NOMO-1 (cell line): ENCODE results near the gene CMSS1.
A peak's percentile ranks its signal among the peaks of the same experiment; 100 is the strongest.
"Not testable (repeated sequence)": the region's sequence is repeated elsewhere in the genome, so short reads cannot be mapped to it uniquely, and the experiment has no call there.

Experiments used
- DNase-seq, 2 experiments: peaks; one replicate each; lab custom pipeline; 2025; ENCODE audit not compliant: unreplicated experiment in 2 of 2; lab: John Stamatoyannopoulos, UW

CMSS1 gene

DNA sequence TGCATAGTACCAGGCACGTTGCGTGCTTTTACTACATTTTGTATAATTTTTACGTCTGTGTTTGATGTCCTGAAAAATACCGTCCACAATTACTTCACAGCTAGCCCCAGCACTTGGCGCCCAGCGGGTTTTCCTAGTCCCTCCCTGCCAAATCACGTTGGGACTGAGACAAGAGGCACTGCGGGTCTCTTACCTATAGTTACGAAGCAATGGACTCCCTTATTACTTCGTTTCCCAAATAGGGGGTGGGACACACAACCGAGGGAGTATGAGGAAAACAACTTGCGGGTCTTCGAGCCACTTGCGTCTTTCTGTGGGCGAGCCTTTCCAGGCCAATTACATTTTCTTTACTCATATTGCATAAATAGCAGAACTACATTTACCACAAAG is 620 bp upstream of the CMSS1 start:
- no peak for DNase-seq

DNA sequence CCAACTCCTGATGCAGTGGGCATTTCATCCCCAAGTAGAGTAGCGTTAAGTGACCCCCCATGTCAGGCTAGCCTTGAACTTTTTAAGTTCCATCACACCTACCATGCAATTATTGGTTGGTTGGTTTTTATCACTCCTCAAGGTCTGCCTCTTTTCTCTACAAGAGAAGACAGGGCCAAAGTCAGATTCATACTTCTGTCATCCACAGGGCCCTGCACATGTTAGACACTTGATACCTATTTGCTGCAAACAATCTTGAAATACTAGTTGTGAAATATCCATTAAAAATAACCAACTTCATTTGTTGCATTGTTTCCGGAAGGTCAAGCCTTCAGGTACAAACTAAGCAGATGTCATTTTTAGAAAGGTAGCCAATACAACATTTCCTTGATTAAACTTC is 1.2 kb downstream of the CMSS1 start:
- DNase-seq, result no peak

DNA sequence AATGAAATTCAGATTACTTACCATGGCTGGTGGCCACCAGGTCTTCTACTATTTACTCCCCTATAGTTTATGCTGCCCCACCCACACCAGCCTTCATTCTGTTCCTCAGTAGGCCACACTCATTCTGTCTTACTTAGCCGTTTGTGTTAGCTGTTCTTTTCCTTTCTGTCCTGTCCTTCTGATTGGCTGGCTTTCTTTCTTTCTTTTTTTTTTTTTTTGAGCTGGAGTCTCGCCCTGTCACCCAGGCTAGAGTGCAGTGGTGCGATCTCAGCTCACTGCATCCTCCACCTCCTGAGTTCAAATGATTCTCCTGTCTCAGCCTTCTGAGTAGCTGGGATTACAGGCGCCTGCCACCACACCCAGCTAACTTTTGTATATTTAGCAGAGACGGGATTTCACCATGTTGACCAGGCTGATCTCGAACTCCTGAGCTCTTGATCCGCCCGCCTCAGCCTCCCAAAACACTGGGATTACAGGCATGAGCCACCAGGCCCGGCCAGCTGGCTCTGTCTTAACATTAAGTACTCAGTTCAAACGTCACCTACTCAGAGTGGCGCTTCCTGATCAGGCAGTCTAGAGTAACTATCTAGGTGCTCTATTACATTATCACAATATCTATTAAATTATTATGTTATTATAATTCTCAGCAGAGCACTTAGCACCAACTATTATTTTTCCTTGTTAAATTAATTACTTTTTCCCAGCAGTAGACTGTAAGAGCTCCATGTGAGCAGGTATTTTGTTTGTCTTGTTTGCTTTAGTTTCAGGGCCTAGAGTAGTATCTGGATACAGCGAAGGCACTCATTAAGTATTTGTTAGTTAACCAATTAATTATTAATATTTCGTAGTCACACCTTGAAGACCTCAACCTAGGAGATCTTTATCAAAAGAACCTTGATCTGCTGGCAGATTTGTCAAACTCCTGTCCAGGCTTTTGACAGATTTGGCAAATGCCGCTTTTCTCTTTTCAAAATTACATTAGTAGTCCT is 6.4 kb downstream of the CMSS1 start:
- DNase-seq, result no peak

DNA sequence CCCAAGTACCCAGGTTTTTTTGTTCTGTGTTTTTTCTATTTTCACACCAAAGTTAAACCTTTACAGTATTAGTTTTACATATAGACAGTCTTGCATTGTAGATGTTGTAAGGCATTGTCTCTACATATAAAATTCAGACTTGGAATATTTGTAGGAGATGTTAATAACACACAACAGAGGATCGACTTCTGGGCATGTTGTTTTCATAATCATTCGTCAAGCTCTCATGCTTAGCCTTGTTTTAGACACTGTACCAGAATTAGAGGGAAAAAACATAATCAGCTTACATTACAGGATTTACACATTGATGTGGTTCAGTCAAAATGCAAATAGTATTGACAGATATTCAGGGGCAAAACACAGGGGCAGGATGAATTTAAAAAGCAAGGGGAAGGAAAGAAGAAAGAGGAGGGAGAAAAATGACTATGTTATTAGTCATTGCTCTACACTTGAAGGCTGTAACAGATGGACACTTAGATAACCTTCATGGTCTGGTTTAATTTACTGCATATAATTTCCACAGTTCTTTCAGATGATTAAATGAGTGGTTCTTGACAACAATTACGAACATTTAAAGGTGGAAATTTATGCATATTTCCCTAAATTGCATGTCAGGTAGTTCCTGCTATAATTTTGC is 7.5 kb downstream of the CMSS1 start:
- no peak for DNase-seq

DNA sequence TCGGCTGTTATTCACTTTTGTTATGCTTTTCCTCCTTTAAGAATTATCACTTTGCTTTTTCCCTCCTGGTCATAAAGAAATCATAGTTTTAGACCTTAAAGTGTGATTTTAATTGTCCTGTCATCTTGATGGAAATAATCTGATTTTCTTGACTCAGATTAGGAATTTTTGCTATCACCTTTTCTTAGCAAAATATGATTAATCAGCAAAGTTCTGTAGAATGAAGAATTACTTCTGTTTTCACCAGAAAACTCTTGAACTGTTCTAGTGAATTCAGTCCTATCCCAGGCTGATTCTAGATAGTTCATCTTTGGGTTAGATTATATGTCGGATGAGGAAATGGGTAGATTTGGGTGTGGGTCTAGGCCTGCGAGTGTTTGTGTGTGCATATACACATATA is 12.2 kb downstream of the CMSS1 start:
- DNase-seq, result no peak

DNA sequence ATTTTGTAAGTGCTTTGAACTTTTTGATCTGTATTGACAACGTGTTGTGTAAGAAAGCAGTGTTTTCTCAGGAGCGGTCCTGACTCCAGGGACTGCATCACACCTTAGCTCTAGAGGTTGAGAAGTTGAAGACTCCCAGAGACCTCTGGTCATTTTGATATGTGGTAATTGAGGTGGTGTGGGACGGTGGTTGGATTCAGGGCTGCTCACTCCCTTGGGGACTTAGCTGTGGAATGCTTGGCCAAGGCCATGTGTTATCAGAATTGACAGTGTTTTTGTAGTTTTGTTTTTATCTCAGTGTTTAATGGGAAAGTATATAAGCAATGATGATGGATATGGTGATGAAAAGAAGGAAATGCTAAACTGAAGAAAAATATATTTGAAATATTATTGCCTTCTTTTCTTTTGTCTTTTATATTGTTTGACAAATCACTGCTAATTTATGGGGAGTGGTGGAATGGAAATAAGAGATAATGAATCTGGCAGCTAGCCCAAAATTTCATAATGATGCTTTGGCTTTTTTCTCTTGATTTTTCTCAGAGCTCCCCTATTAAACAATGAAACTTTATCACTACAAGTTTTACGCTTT is 16.0 kb downstream of the CMSS1 start:
- no peak for DNase-seq

DNA sequence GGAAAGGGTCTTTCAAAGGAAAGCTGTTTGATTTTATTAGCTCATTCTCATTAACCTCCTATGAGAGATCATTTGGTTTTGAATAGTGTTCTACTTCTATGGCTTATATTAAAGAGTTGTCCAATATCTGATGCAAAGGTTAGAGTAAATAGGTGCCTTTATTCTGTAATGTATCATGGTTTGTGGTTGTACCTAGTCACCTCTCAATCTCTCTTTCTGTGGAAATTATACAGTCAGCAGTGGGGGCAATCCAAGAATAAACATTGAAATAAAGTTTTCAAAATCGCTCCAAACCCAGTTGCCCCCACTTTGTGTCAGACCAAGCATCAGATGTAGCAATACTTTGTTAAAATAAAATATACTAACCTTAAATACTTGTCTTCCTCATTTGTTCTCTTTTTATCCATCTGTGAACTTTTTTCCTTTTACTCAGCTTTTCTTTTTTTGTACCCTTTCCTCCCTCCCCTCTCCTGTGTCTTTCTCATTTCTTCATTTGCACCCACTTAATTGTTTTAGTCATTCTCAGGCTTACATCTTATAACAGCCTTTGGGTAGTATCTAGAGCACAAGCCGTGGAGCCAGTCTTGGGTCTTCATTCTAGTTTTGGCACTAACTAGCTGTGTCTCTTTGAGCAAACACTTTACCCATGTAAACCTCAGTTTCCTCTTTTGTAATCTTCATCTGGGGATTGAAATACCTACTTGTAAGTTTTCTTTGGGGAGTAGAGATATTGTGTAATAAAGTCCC is 16.7 kb downstream of the CMSS1 start:
- DNase-seq, result no peak

DNA sequence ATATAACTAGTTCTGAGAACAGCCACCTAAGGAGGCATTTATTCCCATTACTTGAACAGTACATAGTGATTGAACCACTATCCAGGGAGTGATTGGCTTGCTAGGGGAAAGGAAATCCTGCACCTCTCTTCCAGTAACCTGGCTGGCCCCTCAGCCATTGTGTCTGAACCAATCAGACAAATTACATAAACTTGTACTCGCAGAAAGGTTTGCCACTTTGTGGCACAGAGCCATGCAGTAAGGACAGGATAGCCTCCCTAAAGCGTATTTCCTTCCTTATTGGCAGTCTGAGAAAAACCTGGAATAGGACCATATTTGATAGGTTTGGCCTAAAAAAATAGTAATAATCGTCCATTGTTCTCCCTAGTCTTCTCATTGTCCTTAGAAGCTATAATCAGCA is 19.0 kb downstream of the CMSS1 start:
- no peak for DNase-seq

DNA sequence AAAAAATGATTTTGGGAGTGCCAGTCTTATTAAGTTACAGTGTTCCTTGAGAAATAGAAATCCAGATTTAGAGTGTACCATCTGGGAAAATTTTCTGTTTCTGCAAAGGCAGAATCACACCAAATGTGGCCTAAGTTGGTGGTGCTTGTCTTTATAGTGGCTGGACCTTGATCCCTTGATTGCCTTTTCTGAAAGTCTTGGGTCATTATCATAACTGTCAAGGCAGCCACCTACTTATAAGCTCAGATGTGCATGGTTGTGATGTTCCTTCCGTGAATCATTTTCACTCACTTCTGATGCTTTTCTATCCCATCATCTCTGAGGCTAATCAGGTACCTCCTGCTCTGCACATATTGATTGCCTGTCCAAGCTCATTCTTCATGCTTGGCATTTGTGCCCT is 20.1 kb downstream of the CMSS1 start:
- DNase-seq, result no peak

DNA sequence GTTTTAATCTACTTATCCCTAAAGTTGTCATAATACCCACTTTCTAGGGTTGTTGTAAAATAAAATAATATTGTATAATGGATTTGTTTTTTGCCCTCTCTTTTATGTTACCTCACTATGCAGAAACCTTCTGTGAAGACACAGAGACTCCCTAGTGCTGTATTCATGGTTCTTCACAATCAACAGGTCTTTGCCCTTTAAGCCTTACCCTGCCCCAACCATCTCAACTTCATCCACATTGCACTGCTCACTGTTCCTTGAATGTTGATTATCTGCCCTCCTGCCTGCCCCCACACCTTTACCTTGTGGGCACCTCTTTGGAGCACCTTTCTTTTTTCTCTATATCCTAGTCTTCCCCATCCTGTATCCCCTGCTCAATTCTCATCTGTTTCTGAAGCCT is 21.1 kb downstream of the CMSS1 start:
- DNase-seq, result no peak

DNA sequence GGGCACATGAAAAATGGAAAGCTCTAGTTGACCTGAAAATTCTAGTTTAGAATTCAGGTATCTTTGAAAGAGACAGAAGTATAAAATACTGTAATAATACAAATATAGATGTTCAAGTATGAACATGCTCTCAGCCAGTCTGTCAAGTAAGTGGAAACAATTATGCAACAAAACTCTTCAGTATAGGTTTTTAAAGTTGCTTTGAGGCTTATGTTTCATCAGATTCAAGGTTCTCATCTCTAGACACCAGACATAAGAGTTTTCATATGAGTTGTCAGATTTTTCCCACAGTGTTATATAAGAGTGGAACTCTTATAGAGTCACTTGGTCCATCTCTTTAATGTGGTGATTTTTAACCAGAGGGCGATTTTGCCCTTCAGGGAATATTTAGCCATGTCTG is 22.0 kb downstream of the CMSS1 start:
- DNase-seq, result no peak

DNA sequence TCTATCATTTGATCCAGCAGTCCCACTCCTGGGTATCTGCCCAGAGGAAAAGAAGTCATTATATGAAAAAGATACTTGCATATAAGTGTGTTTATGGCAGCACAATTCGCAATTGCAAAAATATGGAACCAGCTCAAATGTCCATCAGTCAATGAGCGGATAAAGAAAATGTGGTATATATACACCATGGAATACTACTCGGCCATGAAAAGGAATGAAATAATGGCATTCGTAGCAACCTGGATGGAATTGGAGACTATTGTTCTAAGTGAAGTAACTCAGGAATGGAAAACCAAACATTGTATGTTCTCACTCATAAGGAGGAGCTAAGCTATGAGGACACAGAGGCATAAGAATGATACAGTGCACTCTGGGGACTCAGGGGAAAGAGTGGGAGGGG is 24.3 kb downstream of the CMSS1 start:
- not testable (repeated sequence) for DNase-seq

DNA sequence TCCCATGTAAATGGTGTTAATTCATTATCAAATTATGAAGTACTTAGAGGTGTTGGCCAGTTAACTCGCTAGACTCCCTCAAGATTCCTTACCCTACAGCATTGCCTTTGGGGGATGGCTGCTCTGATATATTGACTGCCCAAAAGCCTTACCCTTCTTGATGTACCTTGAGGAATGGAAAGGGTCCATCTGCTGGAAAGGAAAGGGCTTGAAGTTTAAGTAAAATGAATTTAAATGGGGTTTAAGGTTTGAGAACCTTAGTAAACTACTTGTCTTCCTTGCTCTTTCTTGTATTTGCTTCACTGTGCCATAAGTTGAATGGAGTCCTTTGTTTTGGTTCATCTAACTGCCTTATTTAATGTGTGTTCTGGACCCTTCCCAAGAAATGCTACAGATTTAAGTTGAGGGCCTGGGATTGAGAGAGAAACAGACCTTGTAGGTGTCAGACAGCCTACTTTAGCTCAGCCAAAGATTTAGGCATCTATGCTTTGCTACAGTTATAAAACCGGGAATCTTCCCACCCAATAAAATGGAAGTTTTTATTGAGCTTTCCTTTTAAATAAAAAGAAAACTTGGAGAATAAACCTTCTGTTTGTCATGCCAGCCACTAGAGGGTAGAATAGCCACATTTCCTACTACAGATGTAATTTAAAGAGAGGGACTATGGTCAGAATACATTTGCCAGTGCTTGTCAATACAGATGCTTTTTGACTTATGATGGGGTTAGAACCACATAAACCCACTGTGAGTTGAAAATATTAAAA is 25.3 kb downstream of the CMSS1 start:
- peak; percentile 5 to 37 for DNase-seq

DNA sequence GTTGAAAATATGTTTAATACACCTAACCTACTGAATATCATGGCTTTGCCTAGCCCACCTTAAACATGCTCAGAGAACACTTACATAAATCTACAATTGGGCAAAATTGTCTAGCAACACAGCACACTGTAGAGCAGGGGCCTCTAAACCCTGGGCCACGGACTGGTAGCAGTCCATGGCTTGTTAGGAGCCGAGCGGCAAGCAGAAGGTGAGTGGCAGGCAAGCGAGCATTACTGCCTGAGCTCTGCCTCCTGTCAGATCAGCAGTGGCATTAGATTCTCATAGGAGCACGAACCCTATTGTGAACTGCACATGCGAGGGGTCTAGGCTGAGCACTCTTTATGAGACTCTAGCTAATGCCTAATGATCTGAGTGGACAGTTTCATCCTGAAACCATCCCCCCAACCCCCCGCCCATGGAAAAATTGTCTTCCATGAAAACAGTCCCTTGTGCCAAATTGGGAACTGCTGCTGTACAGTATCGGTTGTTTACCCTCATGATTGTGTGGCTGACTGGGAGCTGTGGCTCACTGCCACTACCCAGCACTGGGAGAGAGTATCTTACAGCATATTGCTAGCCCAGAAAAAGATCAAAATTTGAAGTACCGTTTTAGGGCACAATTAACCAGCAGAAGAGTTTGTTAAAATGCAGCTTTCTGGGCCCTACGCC is 26.1 kb downstream of the CMSS1 start:
- no peak for DNase-seq

DNA sequence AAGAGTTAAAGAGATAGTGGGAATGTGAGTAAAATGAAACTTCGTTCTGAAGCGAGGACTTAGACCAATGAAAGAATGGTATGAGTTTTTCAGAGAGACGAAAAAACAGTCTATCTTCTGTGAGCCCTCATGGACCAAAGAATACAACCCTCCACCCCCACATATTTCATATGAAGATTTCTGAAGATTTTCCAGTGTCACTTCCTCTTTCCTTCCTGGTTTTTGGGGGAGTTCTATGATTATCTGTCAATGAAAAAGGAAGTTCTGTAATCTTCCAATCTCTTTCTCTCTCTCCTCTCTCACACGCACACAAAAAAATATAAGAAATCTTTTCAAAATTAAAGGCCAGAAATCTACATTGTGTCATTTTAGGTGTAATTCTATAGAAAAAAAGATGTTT is 27.7 kb downstream of the CMSS1 start:
- DNase-seq, result peak; percentile 17 to 28

DNA sequence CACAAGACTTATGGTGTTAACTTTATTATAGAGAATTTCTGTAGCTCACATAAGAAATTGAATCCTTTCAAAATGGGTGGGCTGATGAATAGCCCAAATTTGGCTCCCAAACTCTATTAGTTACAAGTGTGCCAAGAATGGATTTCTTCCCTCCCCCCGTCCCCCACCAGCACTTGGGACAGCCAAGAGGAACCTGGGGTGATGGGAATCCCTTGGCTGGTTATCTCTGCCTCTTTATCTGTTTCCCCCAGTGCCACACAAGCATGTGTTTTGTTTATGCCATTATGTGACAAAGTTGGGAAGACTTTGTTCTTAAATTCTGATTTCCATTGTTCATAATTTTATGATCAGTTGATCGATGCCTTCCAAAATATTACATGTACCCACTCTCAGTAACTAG is 28.3 kb downstream of the CMSS1 start:
- DNase-seq, result no peak

DNA sequence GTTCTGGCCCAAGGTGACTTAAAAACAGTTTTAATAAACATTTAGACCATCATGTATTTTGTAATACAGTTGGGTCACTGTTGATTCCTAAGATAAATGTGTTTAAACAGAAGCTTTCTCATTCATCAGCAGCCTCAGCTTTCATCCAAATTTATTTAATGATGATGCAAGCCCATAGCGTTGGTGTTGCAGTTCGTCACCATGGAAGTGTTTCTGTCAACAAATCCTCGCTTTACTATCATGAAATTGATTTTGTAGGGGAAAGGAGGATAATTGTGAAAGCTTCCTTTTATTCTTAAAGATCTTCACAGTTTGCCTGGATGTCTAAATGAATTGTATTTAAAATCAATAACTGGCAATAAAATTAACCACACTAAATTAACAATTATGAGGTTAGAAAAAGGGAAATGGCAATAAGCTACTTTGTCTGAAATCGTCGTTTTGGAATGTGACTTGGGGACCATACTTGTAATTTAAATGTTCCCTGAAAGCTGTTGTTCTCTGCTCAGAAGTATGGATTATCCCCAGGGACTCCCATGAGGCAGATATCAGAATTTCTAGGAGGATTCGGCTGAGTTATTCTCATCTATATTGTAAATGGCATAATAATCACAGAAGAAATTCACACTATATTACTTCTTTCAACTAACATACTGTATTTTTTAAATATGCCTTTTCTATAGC is 29.0 kb downstream of the CMSS1 start:
- DNase-seq, result peak; percentile 19 to 49

DNA sequence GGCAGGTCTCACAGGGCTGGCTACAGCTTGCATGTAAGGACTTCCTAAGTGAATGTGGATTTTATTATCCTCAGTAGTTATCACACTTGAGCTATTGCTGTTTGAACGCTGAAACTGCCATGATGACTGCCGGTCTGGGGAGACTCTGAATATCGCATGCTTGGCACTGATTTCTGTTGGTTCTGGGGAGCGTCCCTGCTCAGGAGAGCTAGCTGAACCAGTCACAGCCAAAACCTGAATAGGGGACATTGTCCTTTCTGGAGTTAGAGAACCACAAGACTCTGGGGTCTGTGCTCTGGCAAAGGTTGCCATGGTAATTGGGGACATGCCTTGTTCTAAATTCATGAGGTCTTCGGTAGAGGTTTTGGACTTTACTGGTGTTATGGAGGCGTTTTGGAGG is 30.8 kb downstream of the CMSS1 start:
- DNase-seq, result no peak

DNA sequence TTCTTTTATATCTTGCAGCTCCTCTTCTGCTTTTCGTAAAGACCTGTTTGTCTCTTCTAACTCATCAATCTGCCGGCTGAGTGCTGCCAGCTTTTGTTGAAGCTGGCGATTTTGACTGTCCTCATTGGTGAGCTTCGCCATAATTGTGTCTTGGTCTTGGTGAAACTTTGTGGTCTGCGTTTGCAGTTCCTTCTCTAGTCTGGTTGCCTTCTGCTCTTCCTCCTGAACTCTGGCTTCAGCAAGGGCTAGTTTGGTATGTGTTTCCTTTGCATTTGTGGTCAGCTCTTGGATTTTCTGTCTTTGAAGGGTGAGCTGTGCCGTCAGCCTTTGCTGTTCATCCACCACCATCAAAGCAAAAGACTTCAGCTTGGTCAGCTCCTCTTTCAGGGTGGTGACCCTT is 32.9 kb downstream of the CMSS1 start:
- DNase-seq, result peak; percentile 45 to 82
